Stomach (tissue), 9 donors: ENCODE measurements around the gene UBAP2. TPM values are rescaled to one million over a fixed set of nuclear protein-coding genes. Genes with fewer than 3 reads are reported as not detected.

Experiments used
- DNase-seq, 2 donors: peaks; one replicate each; pipeline versions ENCODE4 v3.0.0 to v3.0.0-alpha.2; 2013 to 2019
- H3K27ac ChIP-seq, 5 donors: fragments of 200-600 bp in 4 of 5; sonication (generic) in 4 of 5; one replicate each; pipeline ENCODE4 v1.5.1; 2013 to 2019; ENCODE audit warnings: mild to moderate bottlenecking in 1 of 5, moderate library complexity in 1 of 5
- H3K27me3 ChIP-seq, 3 donors: fragments of 200-600 bp; sonication (generic); one replicate each; pipeline ENCODE4 v1.5.1; 2017 to 2019; ENCODE audit warnings: mixed run types in 1 of 3
- H3K36me3 ChIP-seq, 4 donors: fragments of 200-600 bp; sonication (generic); 1 replicate in 3 of 4; 2 replicates in 1 of 4; pipeline ENCODE4 v1.5.1; 2016 to 2019
- H3K4me1 ChIP-seq, 4 donors: fragments of 200-600 bp; sonication (generic); one replicate each; pipeline ENCODE4 v1.5.1; 2016 to 2019
- H3K4me3 ChIP-seq, 4 donors: fragments of 200-600 bp; sonication (generic) in 3 of 4; one replicate each; pipeline ENCODE4 v1.5.1; 2016 to 2019; ENCODE audit warnings: mild to moderate bottlenecking in 1 of 4
- H3K9me3 ChIP-seq, 4 donors: fragments of 200-600 bp; sonication (generic); one replicate each; pipeline ENCODE4 v1.5.1; 2016 to 2019
- EP300 ChIP-seq: sonication (generic); formaldehyde crosslinking; IDR thresholded peaks from one replicate; pipeline ENCODE4 v1.6.1; 2017; ENCODE audit warnings: antibody characterized with exemption
- POLR2A ChIP-seq, 4 donors: fragments of 450-650 bp; IDR thresholded peaks; one replicate each; pipeline ENCODE4 v1.6.1; 2016; ENCODE audit warnings: antibody characterized with exemption in 4 of 4, control low read depth in 2 of 4, mild to moderate bottlenecking in 1 of 4, moderate library complexity in 1 of 4
- POLR2AphosphoS5 ChIP-seq, 3 donors: sonication (generic); formaldehyde crosslinking; IDR thresholded peaks; one replicate each; pipeline ENCODE4 v1.6.1; 2016; ENCODE audit warnings: antibody characterized with exemption in 3 of 3
- WGBS, 5 donors: extraction: QIAGEN DNeasy Blood & Tissue Kit in 3 of 5; methylation state at CpG; one replicate each; pipeline versions ENCODE4 v1.1.5 to v1.1.7; 2013 to 2018; 5-methylcytosine and 5-hydroxymethylcytosine counted together
- intact Hi-C: fragments of 100-400 bp; cut with DNase I; formaldehyde crosslinking; loops from one replicate; pipeline ENCODE4 v1.15.1; 2023; ENCODE audit warnings: low total_unique reads
- polyA plus RNA-seq, 3 donors: library from polyadenylated mRNA; stranded (reverse); fragments of 200-250 nt; gene quantifications; one replicate each; pipeline ENCODE4 v1.2.3, GENCODE V29; 2013
- total RNA-seq, 5 donors: library from RNA; depleted of rRNA; stranded (reverse); fragments of >200 nt; gene quantifications; one replicate each; pipeline versions ENCODE4 v1.1.0 to v1.2.3, GENCODE V29; 2014 to 2016
- TF ChIP-seq, protein P1 (sequence below), 7 experiments: fragments of 450-650 bp in 4 of 7; fragments of 200-600 bp in 3 of 7; sonication (generic) in 3 of 7; IDR thresholded peaks; one replicate each; pipeline ENCODE4 v1.5.1; 2016 to 2019; ENCODE audit warnings: antibody characterized with exemption in 7 of 7, control low read depth in 2 of 7, mild to moderate bottlenecking in 1 of 7
- donor health status: healthy with polysubstance abuse.
- donor health status: Bipolar disorder and iron deficiency.
- donor health status: healthy.

The UBAP2 gene
- total and polyA plus RNA-seq, 8 donors: 7.0 to 82.9 (median 20.2) TPM

DNA sequence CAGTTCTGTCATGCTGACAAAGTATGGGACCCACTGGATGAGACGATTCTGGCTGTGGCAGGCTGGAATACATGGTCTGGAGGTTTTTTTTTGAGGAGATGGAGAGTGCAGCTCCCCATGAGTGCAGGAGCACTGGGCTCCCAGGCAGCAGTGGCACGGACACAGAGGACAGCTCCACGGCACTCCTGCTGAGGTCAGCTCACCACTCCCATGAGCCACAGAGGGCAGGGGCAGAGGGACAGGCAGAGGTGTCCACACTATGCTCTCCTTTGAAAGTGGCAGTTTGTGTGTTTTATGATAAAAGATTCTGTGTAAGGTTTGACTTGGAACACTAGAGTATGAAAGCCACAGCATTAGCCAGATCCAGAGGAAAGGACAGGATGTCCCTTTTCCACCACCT, 117.4 kb downstream of the UBAP2 start:
- Histone ChIP-seq H3K4me1 (peaks cover 0 to 4% (median 2%) of the 10 kb centered on the region in 4 donors), H3K27ac (no peak overlapping the region), H3K27me3 (no peaks in the 10 kb centered on the region), H3K36me3 (peaks cover 71 to 99% (median 96%) of the 10 kb centered on the region in 4 donors), H3K9me3 (no peaks in the 10 kb centered on the region), H3K4me3 (no peak overlapping the region)
- intact Hi-C loops: no loop called here
- no peak for DNase-seq
- no peak for TF ChIP-seq POLR2AphosphoS5 (IDR thresholded peaks at IDR 0.05)
- TF ChIP-seq, protein P1, sequence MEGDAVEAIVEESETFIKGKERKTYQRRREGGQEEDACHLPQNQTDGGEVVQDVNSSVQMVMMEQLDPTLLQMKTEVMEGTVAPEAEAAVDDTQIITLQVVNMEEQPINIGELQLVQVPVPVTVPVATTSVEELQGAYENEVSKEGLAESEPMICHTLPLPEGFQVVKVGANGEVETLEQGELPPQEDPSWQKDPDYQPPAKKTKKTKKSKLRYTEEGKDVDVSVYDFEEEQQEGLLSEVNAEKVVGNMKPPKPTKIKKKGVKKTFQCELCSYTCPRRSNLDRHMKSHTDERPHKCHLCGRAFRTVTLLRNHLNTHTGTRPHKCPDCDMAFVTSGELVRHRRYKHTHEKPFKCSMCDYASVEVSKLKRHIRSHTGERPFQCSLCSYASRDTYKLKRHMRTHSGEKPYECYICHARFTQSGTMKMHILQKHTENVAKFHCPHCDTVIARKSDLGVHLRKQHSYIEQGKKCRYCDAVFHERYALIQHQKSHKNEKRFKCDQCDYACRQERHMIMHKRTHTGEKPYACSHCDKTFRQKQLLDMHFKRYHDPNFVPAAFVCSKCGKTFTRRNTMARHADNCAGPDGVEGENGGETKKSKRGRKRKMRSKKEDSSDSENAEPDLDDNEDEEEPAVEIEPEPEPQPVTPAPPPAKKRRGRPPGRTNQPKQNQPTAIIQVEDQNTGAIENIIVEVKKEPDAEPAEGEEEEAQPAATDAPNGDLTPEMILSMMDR (IDR thresholded peaks at IDR 0.05): no peak
- no peak for TF ChIP-seq EP300
- no peak for TF ChIP-seq POLR2A (IDR thresholded peaks at IDR 0.05)
- WGBS, 5 donors: 38 to 75% (median 57%) methylated on average over 3 of the region's 3 CpGs

DNA sequence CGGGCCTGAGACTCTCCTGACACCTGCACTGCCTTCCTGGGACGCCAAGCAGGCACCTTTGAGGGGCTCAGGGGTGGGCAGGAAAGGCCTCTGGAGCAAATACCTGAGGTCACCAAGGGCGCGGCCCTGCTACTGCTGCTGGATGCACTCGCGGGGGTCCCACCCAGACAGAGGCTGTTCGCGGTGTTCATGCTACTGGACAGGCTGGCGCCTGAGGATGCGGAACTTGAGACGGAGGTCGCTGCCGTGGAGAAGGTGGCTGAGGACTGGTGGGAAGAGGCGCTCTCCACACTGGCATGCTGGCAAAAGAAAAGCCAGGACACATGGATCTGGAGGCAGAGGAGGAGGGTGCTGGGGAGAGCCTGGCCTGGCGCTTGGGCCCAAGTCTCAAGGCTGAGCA, 121.0 kb downstream of the UBAP2 start:
- Histone ChIP-seq H3K27me3 (no peaks in the 10 kb centered on the region), H3K36me3 (peaks cover 63 to 99% (median 95%) of the 10 kb centered on the region in 4 donors), H3K27ac (no peak overlapping the region), H3K4me1 (peaks cover 0 to 28% (median 20%) of the 10 kb centered on the region in 4 donors), H3K9me3 (no peaks in the 10 kb centered on the region), H3K4me3 (no peak overlapping the region)
- 91 to 95% (median 92%) methylated on average over 15 of the region's 15 CpGs for WGBS, 5 donors
- intact Hi-C loops: no loop called here
- TF ChIP-seq POLR2A (IDR thresholded peaks at IDR 0.05): no peak
- TF ChIP-seq POLR2AphosphoS5 (IDR thresholded peaks at IDR 0.05): no peak
- TF ChIP-seq, protein P1 (IDR thresholded peaks at IDR 0.05): no peak
- TF ChIP-seq EP300: no peak
- no peak for DNase-seq

DNA sequence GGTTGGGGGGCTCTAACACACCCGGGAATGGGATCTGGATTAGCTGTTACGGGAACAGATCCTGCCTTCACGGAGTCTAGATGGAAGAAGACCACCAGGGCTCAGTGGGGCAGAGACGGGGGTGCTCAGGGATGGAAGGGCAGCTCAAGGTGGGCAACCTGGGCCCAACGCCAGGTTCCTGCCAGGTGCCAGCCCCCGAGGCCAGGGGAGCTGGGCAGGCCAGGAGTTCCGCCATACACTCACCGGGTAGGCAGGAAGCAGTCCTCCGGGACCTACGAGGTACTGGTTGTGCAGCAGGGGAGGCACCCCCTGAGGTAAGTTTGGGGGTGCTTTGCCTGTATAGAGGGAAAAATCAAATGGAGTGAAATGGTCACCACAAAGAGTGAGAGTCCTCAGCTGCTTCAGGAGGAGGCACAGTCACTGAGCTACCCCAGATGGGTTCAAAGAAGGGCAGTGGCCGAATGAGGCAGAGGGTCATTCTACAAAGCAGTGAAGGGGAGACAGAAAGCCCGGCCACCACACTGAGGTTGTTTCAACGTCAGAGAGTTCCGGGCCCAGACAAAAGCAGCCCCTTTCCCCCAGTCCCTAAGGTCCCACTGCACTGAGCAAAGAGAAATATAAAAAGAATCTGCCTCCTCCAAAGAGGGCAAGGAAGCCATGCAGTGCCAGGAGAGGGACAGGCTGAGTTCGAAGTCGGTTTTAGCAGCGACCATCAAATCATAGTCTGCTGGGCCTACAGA, 121.8 kb downstream of the UBAP2 start:
- Histone ChIP-seq H3K27ac (no peak overlapping the region), H3K36me3 (peaks cover 62 to 99% (median 95%) of the 10 kb centered on the region in 4 donors), H3K4me3 (no peak overlapping the region), H3K9me3 (no peaks in the 10 kb centered on the region), H3K27me3 (no peaks in the 10 kb centered on the region), H3K4me1 (peaks cover 0 to 28% (median 20%) of the 10 kb centered on the region in 4 donors)
- WGBS, 5 donors: 91 to 95% (median 93%) methylated on average over 17 of the region's 17 CpGs
- no peak for TF ChIP-seq POLR2AphosphoS5 (IDR thresholded peaks at IDR 0.05)
- TF ChIP-seq EP300: no peak
- TF ChIP-seq, protein P1 (IDR thresholded peaks at IDR 0.05): no peak
- no peak for TF ChIP-seq POLR2A (IDR thresholded peaks at IDR 0.05)
- intact Hi-C loops: no loop called here
- no peak for DNase-seq

DNA sequence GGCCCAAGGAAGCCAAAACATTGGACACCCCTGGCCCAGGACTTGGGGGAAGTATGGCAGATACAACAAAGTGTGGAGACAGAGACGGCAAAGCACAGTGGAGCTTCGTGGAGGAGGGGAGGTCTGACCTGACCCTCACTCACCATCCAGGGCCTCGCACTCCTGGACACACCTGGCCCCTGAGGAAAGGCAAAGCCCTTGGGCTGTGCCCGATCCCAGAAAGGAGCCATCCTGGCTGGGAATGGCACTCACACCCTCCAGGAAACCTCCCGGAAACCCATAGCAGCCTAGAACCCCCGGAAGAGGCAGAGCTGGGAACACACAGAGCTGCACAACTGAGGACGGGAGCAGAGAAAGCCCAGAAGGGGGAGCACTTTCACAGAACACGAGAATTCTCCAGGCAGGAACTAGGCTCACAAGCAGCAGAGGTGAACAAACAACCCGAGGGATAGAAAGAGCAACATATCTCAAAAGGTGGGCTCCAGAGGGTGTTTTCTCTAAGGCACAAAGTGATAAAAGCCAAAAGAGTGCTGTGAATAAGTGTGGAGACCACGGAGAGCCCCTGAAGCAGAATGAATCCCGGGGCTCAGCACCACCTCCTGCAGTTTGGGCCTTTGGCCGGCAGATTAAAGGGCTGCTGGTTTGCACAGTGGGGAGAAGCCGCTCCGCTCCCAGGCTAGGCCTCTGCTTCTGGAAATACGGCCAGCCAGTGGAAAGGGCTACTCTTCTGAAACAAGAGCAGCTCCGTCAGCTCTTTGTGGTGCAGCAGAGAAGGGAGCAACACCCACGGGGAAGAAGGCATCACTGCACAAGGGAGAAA, 123.5 kb downstream of the UBAP2 start:
- no peaks in the 10 kb centered on the region for H3K9me3 ChIP-seq
- H3K4me3 ChIP-seq: no peak overlapping the region
- peaks cover 56 to 100% (median 96%) of the 10 kb centered on the region in 4 donors for H3K36me3 ChIP-seq
- peaks cover 0 to 30% (median 20%) of the 10 kb centered on the region in 4 donors for H3K4me1 ChIP-seq
- peak; percentile 67 to 82 for DNase-seq
- H3K27ac ChIP-seq: peak overlapping the region in 3 of 5 donors; percentile 30 to 50 (median 41)
- TF ChIP-seq EP300 (no peak), POLR2AphosphoS5 (IDR thresholded peaks at IDR 0.05) (no peak), POLR2A (IDR thresholded peaks at IDR 0.05) (no peak)
- TF ChIP-seq, protein P1 (IDR thresholded peaks at IDR 0.05): peak in 5 of 7 experiments; percentile 43 to 69 (median 46)
- intact Hi-C loops: no loop called here
- no peaks in the 10 kb centered on the region for H3K27me3 ChIP-seq
- 43 to 58% (median 46%) methylated on average over 16 to 17 of the region's 17 CpGs for WGBS, 5 donors
